Calu3 (cell line): ENCODE measurements around the gene NCEH1. TPM values are rescaled to one million over a fixed set of nuclear protein-coding genes. Genes with fewer than 3 reads are reported as not detected.
"Not testable (repeated sequence)": the region's sequence is repeated elsewhere in the genome, so short reads cannot be mapped to it uniquely, and the experiment has no call there.

Experiments used
- BruUV-seq: library from RNA; stranded (reverse); fragments of 400-500 nt; replicated peaks from 2 replicates; lab custom pipeline; 2021; lab: Mats Ljungman, UMichigan
- CTCF ChIA-PET: fragments of 300-600 bp; sonication (Branson Sonifier 250); formaldehyde crosslinking; loops from one replicate; lab custom pipeline; 2022; ENCODE audit warnings: antibody characterized with exemption; lab: Charles Lee
- DNase-seq: peaks from one replicate; pipeline ENCODE4 v3.0.0; 2022
- H3K27ac Mint-ChIP-seq: one replicate; pipeline ENCODE4 v1.8.0; 2022; ENCODE audit warnings: mixed read lengths; ENCODE audit not compliant: unreplicated experiment
- H3K27me3 Mint-ChIP-seq: one replicate; pipeline ENCODE4 v1.8.0; 2022; ENCODE audit warnings: mixed read lengths; ENCODE audit not compliant: unreplicated experiment
- H3K36me3 Mint-ChIP-seq: one replicate; pipeline ENCODE4 v1.8.0; 2022; ENCODE audit warnings: mild to moderate bottlenecking, moderate library complexity, mixed read lengths; ENCODE audit not compliant: insufficient read depth, unreplicated experiment
- H3K4me1 Mint-ChIP-seq: one replicate; pipeline ENCODE4 v1.8.0; 2022; ENCODE audit warnings: mild to moderate bottlenecking, low read depth, mixed read lengths; ENCODE audit not compliant: unreplicated experiment
- H3K4me3 Mint-ChIP-seq: one replicate; pipeline ENCODE4 v1.8.0; 2022; ENCODE audit warnings: mild to moderate bottlenecking, low read depth, moderate library complexity, mixed read lengths; ENCODE audit not compliant: unreplicated experiment
- H3K9me3 Mint-ChIP-seq: one replicate; pipeline ENCODE4 v1.8.0; 2022; ENCODE audit warnings: low read depth, mixed read lengths; ENCODE audit not compliant: unreplicated experiment
- intact Hi-C: fragments of 100-400 bp; cut with micrococcal nuclease; formaldehyde crosslinking; loops from one replicate; pipeline ENCODE4 v1.10.0; 2022; ENCODE audit not compliant: unreplicated experiment
- total RNA-seq: library from RNA; stranded (reverse); gene quantifications from 2 replicates; pipeline ENCODE4 v1.2.3, GENCODE V29; 2022
- TF ChIP-seq, protein P1 (sequence below): fragments of 200-600 bp; IDR thresholded peaks from one replicate; pipeline ENCODE4 v1.8.0; 2022; ENCODE audit warnings: antibody characterized with exemption; ENCODE audit not compliant: unreplicated experiment

Gene NCEH1
- total RNA-seq, 1 experiment from 2014 or later = 163 TPM

GRCh38 chr3:172746475-172746874, 35.6 kb upstream of the NCEH1 start:
- DNase-seq = no peak
- CTCF ChIA-PET = interaction anchor here (0.6 to 0.8 kb wide), 2 partner anchors 145 to 528 kb away, joined by 3 to 5 read pairs; no protein-coding TSS in a partner anchor
- Mint-ChIP-seq H3K4me1 (peaks cover 41% of the 10 kb centered on the region), H3K9me3 (peaks cover 7% of the 10 kb centered on the region), H3K27me3 (no peaks in the 10 kb centered on the region), H3K4me3 (no peak overlapping the region), H3K27ac (peak overlapping the region; percentile 22), H3K36me3 (peaks cover 25% of the 10 kb centered on the region)
- no TSS peak for BruUV-seq
- intact Hi-C loops = no loop called here
- TF ChIP-seq, protein P1, sequence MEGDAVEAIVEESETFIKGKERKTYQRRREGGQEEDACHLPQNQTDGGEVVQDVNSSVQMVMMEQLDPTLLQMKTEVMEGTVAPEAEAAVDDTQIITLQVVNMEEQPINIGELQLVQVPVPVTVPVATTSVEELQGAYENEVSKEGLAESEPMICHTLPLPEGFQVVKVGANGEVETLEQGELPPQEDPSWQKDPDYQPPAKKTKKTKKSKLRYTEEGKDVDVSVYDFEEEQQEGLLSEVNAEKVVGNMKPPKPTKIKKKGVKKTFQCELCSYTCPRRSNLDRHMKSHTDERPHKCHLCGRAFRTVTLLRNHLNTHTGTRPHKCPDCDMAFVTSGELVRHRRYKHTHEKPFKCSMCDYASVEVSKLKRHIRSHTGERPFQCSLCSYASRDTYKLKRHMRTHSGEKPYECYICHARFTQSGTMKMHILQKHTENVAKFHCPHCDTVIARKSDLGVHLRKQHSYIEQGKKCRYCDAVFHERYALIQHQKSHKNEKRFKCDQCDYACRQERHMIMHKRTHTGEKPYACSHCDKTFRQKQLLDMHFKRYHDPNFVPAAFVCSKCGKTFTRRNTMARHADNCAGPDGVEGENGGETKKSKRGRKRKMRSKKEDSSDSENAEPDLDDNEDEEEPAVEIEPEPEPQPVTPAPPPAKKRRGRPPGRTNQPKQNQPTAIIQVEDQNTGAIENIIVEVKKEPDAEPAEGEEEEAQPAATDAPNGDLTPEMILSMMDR = no peak

DNA sequence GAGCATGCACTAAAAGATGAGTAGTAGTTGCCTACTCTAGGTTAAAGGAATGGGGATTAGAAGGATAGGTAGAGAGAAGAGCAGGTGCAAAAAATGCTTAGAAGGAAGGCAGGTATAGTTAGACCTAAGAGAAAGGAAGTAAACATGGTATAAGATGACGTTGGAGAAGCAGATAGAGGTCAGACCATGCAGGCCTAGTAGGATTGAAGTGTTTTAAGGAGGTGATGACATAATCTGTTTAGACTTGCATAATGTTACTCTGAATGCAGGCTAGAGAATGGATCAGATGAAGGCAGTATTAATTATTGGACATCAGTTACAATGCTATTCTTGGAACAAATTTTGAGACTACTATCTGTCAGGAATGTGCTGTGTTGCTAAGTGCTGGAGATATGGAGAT, 28.6 kb upstream of the NCEH1 start:
- Mint-ChIP-seq H3K4me3 (no peak overlapping the region), H3K36me3 (no peaks in the 10 kb centered on the region), H3K9me3 (no peaks in the 10 kb centered on the region), H3K4me1 (peaks cover 9% of the 10 kb centered on the region), H3K27me3 (no peaks in the 10 kb centered on the region), H3K27ac (no peak overlapping the region)
- TF ChIP-seq, protein P1 = no peak
- BruUV-seq = no TSS peak
- no peak for DNase-seq
- intact Hi-C loops = no loop called here
- CTCF ChIA-PET = interaction anchor here (1.0 kb wide), 1 partner anchor 48 kb away, joined by 5 read pairs; no protein-coding TSS in a partner anchor

DNA sequence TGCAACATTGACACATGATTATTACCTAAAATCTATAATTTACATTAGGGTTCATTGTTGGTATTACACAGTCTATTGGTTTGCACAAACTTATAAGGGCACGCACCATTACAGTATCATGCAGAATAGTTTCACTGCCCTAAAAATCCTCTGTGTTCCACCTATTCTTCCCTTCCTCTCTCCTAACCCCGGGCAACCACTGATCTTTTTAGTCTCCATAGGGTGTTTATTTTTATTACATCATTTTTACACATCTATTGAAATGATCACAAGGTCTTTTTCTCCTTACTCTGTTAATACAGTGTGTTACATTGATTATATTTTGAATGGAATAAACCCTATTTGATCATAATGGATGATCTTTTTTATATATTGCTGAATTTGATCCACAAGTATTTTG, 24.1 kb upstream of the NCEH1 start:
- intact Hi-C loops = no loop called here
- H3K9me3 Mint-ChIP-seq = no peaks in the 10 kb centered on the region
- H3K36me3 Mint-ChIP-seq = no peaks in the 10 kb centered on the region
- DNase-seq = no peak
- no peaks in the 10 kb centered on the region for H3K27me3 Mint-ChIP-seq
- no TSS peak for BruUV-seq
- TF ChIP-seq, protein P1 = no peak
- no peak overlapping the region for H3K4me3 Mint-ChIP-seq
- CTCF ChIA-PET = no interaction called here
- H3K4me1 Mint-ChIP-seq = peaks cover 8% of the 10 kb centered on the region
- H3K27ac Mint-ChIP-seq = no peak overlapping the region

DNA sequence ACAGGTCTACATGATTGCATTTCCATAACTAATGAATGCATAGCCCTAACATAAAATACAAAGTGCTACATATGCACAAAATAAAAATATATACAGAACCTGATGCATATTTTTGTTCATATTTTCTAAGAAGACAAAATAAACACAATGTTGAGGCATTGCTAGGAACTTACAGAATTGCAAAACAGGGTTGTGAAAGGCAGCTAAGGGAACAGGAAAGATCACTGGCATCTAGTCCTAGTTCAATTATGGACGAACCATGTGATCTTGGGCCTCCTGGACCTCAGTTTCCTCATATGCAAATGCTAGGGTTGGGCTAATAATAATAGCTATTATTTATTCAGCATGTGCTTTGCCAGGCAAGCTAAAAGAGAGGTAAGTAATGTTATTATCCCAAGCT, 15.5 kb upstream of the NCEH1 start:
- H3K36me3 Mint-ChIP-seq = peaks cover 18% of the 10 kb centered on the region
- no peak for DNase-seq
- H3K27ac Mint-ChIP-seq = no peak overlapping the region
- BruUV-seq = no TSS peak
- intact Hi-C loops = no loop called here
- H3K4me3 Mint-ChIP-seq = no peak overlapping the region
- peaks cover 8% of the 10 kb centered on the region for H3K9me3 Mint-ChIP-seq
- TF ChIP-seq, protein P1 = no peak
- no peaks in the 10 kb centered on the region for H3K27me3 Mint-ChIP-seq
- CTCF ChIA-PET = no interaction called here
- peaks cover 23% of the 10 kb centered on the region for H3K4me1 Mint-ChIP-seq

DNA sequence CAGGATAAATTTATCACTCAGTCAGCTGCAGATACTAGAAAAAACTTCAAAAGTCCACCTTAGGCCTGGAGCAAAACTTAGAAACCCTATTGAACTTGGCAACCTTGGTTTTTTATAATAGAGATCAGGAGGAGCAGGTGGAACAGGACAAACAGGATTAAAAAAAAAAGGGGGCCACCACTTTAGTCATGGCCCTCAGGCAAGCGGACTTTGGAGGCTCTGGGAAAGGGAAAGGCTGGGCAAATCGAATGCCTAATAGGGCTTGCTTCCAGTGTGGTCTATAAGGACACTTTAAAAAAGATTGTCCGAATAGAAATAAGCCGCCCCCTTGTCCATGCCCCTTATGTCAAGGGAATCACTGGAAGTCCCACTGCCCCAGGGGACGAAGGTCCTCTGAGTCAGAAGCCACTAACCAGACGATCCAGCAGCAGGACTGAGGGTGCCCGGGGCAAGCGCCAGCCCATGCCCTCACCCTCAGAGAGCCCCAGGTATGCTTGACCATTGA, 11.7 kb upstream of the NCEH1 start:
- CTCF ChIA-PET, H3K27me3 Mint-ChIP-seq, BruUV-seq: not testable (repeated sequence)
- peaks cover 29% of the 10 kb centered on the region for H3K4me1 Mint-ChIP-seq
- H3K9me3 Mint-ChIP-seq = peaks cover 13% of the 10 kb centered on the region
- DNase-seq = peak; percentile 77
- H3K27ac Mint-ChIP-seq = peak overlapping the region; percentile 96
- H3K4me3 Mint-ChIP-seq = peak overlapping the region; percentile 40
- H3K36me3 Mint-ChIP-seq = peaks cover 18% of the 10 kb centered on the region
- intact Hi-C loops = loop anchor here (2.0 kb wide), 1 partner anchor 26 kb away; no protein-coding TSS in a partner anchor
